ENCODE measurements around the gene DDX4.
"Not testable (repeated sequence)": the region's sequence is repeated elsewhere in the genome, so short reads cannot be mapped to it uniquely, and the experiment has no call there.

DDX4 gene

DNA sequence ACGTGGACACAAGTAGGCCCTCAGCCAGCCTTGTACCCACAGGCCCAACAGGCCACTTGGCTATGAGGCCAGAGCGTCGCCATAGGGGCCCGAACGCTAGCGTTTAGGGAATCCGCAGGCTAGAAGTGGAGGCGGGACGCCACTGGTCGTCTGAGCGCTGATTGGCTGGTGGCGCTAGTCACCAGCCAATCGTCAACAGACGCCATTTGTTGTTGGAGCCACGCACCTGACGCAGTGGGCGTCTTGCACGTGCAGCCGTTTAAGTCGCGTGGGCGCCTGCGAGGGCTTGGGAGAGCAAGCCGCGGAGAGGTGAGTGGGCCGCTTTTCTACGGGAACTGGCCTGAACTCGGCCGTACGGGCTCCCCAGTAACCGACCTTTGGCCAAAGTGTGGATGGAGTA, at the start of gene DDX4:
Gene DDX4 (plus strand): TSS at position 269 of the 400 bp plus-strand sequence. CDS start 903 bp downstream, outside the sequence.
- Histone ChIP-seq H3K4me1 (ENCODE audit: insufficient read depth, low read length) (peaks cover 1% of the 10 kb centered on the region), H3K9ac (ENCODE audit: low read depth, low read length) (no peak within 1 kb of the TSS), H3K36me3 (ENCODE audit: insufficient read depth, low read length) (no peaks in the 10 kb centered on the region), H3K9me3 (ENCODE audit: control insufficient read depth, insufficient read depth, low read length) (no peaks in the 10 kb centered on the region)

DNA sequence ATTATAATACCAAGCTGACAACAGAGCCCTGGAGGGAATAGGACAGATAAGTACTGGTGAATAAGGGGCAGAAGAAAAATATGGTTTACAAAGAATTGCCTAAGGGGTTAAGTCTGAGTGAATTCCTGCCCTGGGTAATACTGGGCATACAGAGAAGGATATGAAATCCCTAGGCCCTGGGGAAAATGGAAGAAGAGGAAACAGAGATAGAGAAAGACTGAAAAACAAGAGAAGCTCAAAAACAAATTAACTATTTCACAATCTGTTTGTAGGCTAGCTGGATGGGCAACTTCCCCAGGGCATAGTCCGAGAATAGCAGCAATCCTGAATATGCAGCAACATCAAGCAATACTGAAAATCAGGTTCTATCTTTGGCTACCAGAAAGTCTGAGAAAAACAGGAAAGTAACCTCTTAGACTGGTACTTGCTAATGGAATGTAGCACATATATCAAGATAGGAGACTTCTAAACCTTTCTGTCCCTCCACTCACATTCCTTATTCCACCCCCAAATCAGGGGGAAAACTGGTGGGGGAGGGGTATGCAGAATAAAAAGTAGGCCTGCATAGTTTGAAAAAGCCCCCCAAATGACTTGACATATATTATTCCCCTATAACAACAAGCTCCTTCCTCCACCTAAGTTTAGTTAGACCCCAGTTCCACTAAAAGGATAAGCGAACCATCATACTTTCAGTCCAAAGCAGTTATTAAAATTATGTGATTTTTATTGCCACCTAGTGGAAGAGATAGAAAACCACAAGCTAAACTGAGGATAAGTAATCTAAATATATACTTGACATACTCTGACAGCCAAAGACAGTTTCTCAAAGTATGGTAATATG, 46.4 kb upstream of the DDX4 start:
- H3K9ac ChIP-seq (ENCODE audit: low read depth, low read length): no peak overlapping the region
- no peaks in the 10 kb centered on the region for H3K9me3 ChIP-seq (ENCODE audit: control insufficient read depth, insufficient read depth, low read length)
- H3K4me1 ChIP-seq (ENCODE audit: insufficient read depth, low read length): peaks cover 10% of the 10 kb centered on the region
- H3K36me3 ChIP-seq (ENCODE audit: insufficient read depth, low read length): no peaks in the 10 kb centered on the region

DNA sequence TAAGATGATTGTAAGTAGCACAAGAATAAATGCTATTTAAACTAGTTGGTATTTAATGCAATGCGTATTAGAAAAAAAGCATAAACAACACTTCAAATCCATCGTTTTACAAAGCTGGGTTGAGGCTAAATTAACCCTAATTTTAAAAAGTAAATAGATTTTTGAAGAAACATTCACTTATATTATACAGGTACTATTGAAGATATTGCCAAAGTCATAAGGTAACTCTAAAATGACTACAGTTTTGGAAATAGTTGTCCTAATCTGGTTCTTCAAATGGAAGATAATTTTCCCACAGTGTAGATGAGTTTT, 45.8 kb upstream of the DDX4 start:
- no peaks in the 10 kb centered on the region for H3K9me3 ChIP-seq (ENCODE audit: control insufficient read depth, insufficient read depth, low read length)
- no peak overlapping the region for H3K9ac ChIP-seq (ENCODE audit: low read depth, low read length)
- no peaks in the 10 kb centered on the region for H3K36me3 ChIP-seq (ENCODE audit: insufficient read depth, low read length)
- peaks cover 10% of the 10 kb centered on the region for H3K4me1 ChIP-seq (ENCODE audit: insufficient read depth, low read length)

DNA sequence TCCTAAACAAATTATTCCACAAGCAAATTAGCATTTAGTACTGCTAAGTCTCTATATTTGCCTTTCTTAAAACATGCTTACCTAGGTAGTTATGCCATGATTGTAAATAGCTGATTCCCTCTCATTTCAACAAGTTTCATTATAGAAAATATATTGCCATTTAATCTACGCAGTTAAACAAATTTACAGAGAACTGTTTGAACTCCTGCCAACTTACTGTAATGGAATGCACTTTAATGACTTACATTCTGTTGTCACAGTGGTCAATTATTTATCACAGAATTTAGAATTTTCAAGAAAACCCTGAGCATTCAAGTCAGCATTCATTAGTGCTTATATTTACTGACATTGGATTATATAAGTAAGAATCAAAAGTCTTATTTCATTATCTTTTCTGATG, 45.4 kb upstream of the DDX4 start:
- H3K9me3 ChIP-seq (ENCODE audit: control insufficient read depth, insufficient read depth, low read length): no peaks in the 10 kb centered on the region
- H3K36me3 ChIP-seq (ENCODE audit: insufficient read depth, low read length): no peaks in the 10 kb centered on the region
- H3K4me1 ChIP-seq (ENCODE audit: insufficient read depth, low read length): peaks cover 10% of the 10 kb centered on the region
- H3K9ac ChIP-seq (ENCODE audit: low read depth, low read length): no peak overlapping the region

DNA sequence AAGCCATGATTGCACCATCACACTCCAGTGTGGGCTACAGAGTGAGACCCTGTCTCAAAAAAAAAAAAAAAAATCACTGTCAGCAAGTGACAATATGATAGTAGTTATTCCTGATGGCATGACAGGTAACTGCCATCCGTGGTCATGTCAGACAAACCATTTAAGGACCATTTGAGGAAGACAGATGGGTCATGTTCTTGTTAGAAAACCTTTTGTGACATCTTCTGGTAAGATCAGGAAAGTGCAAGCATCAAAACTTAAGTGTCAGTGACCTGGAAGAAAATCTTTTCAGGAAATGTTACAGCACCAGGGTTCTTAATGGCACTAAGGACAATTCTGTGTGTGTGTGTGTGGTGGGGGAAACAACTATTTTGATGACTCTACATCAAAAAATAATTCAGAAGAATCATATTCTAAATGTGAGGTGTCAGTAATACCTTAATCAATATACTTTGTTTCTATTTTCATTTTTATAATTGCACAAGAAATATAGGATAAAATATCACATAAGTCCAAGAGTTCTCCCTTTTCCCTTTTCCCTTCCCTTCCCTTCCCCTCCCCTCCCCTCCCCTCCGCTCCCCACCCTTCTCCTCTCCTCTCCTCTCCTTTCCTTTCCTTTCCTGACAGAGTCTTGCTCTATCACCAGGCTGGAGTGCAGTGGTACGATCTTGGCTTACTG, 43.6 kb upstream of the DDX4 start:
- Histone ChIP-seq H3K9ac (ENCODE audit: low read depth, low read length) (no peak overlapping the region), H3K9me3 (ENCODE audit: control insufficient read depth, insufficient read depth, low read length) (peaks cover 3% of the 10 kb centered on the region; the same call in 1 of the 2 replicates), H3K36me3 (ENCODE audit: insufficient read depth, low read length) (no peaks in the 10 kb centered on the region; the same call in 1 of the 2 replicates), H3K4me1 (ENCODE audit: insufficient read depth, low read length) (peaks cover 10% of the 10 kb centered on the region)

DNA sequence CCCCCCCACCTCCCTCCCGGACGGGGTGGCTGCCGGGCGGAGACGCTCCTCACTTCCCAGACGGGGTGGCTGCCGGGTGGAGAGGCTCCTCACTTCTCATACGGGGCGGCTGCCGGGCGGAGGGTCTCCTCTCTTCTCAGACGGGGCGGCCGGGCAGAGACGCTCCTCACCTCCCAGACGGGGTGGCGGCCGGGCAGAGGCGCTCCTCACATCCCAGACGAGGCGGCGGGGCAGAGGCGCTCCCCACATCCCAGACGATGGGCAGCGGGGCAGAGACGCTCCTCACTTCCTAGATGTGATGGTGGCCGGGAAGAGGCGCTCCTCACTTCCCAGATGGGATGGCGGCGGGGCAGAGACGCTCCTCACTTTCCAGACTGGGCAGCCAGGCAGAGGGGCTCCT, 41.2 kb upstream of the DDX4 start:
- H3K9ac ChIP-seq (ENCODE audit: low read depth, low read length); H3K36me3 ChIP-seq (ENCODE audit: insufficient read depth, low read length); H3K9me3 ChIP-seq (ENCODE audit: control insufficient read depth, insufficient read depth, low read length); H3K4me1 ChIP-seq (ENCODE audit: insufficient read depth, low read length): not testable (repeated sequence)

DNA sequence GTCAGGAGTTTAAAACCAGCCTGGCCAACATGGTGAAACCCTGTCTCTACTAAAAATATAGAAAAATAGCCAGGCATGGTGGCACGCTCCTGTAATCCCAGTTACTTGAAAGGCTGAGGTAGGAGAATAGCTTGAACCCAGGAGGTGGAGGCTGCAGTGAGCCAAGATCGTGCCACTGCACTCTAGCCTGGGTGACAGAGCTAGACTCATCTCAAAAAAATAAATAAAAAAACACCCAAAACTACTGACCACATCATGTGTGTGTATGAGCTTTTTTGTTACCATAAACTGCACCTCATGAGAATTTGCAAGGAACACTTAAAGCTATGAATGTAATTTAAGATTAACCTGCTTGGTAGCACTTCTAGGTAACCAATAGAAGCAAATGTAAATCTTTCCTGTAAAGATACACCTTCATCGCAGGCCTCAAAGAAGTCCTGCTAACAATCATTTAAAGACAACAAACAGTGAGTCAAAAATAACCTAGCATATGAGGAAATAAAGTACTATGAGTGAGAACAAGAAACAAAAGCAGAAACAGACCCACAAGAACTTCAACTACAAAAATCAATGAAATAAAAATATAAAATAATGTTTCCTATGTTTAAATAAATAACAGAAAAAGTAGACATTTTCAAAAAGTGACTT, 38.7 kb upstream of the DDX4 start:
- H3K9me3 ChIP-seq (ENCODE audit: control insufficient read depth, insufficient read depth, low read length): peaks cover 3% of the 10 kb centered on the region; the same call in 1 of the 2 replicates
- no peaks in the 10 kb centered on the region for H3K4me1 ChIP-seq (ENCODE audit: insufficient read depth, low read length)
- no peak overlapping the region for H3K9ac ChIP-seq (ENCODE audit: low read depth, low read length)
- no peaks in the 10 kb centered on the region; the same call in 1 of the 2 replicates for H3K36me3 ChIP-seq (ENCODE audit: insufficient read depth, low read length)

DNA sequence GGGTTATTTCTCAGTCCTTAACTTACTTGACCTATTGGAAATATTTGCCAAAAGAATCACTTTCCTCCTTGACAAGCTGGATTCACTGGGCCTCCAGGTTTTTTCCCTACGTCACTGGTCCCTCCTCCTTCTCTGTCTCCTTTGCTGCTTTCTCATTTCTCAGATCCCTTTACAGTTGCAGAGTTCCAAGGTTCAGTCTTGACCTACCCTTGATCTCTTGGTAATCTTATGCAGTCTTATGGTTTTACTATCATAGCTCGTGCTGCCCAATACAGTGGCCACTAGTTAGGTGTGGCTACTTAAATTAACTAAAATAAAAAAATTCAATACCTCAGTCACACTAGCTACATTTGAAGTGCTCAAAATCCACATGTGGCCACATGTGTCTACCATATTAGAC, 37.1 kb upstream of the DDX4 start:
- peaks cover 3% of the 10 kb centered on the region; the same call in 1 of the 2 replicates for H3K9me3 ChIP-seq (ENCODE audit: control insufficient read depth, insufficient read depth, low read length)
- no peak overlapping the region for H3K9ac ChIP-seq (ENCODE audit: low read depth, low read length)
- no peaks in the 10 kb centered on the region; the same call in 1 of the 2 replicates for H3K36me3 ChIP-seq (ENCODE audit: insufficient read depth, low read length)
- no peaks in the 10 kb centered on the region for H3K4me1 ChIP-seq (ENCODE audit: insufficient read depth, low read length)

DNA sequence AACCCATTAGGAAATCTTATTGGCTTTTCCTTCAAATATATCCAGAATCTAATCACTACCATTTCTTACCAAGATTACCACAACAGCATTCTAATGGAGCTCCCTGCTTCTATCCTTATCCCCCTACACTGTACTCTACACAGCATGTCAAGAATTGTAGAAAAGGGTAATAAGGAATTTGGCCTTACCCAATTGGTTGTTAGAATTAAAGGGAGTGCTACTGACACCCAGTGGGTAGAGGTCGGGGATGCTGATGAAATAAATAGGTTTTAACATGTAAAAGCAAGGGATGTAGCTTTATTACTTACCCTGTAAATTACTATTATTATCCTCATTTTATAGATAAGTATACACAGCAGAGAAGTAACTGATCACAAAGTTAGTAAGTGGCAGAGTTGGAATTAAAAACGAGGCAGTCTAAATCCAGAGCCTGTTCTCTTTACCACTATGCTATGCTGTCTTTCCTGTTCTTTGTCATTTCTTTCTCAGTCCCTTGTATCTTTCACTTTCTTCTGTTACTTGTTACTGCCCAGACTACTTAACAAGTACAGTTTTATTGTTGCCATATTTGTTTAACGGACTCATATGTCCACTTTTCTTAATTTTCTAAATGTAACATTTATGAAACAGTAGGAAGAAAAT, 36.3 kb upstream of the DDX4 start:
- Histone ChIP-seq H3K9ac (ENCODE audit: low read depth, low read length) (no peak overlapping the region), H3K9me3 (ENCODE audit: control insufficient read depth, insufficient read depth, low read length) (peaks cover 3% of the 10 kb centered on the region; the same call in 1 of the 2 replicates), H3K36me3 (ENCODE audit: insufficient read depth, low read length) (no peaks in the 10 kb centered on the region; the same call in 1 of the 2 replicates), H3K4me1 (ENCODE audit: insufficient read depth, low read length) (no peaks in the 10 kb centered on the region)

DNA sequence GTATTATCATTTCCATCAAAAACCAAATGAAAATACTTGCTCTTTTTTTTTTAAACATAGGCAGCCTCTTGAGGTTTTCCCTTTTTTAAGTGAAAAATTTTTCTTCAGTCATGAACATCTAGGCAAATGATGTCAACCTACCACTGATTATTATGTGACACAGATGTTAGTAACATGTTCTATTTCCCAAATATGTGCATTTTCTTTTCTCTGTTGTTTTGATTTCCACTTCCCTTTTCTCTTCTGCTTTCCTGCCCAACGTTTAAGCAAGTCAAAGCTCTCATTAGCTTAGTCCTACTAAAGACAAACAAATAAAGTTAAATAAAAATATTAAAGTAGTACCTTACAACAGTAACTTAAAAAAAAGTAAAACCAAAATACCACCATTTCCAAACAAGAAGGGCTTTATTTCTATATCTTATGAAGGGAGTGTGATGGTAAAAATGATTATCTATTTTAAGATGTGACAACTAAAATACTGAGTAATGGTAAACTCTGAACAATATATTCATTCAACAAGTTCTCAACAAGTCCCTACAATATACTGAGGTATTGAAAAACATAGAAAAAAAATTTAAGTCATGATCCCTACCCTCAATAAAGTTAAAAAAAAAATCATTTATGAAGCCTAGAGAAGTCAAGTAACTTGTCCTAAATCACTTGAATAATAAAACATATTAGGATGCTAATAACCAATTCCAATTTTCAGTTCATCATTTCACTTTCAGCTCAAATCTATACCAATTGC, 35.1 kb upstream of the DDX4 start:
- H3K4me1 ChIP-seq (ENCODE audit: insufficient read depth, low read length): no peaks in the 10 kb centered on the region

DNA sequence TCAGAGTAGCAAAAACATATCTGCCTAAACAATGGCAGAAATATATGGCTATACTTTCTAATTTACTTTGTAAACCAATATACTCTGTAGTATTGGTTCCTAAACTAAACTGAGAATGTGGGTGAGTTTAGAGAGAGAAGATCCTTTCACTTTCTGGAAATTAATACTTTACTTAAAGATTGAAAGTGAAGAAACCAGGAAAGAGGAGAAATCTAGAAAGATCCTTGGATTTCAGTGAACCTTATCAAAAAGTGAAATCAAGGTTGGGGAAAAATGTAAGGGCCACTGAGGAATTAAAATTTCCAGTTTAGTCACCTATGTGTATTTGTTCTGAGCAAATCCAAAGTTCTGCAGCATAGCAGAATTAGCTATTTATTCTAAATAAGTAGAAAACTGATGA, 31.6 kb upstream of the DDX4 start:
- H3K36me3 ChIP-seq (ENCODE audit: insufficient read depth, low read length): no peaks in the 10 kb centered on the region; the same call in 1 of the 2 replicates
- no peaks in the 10 kb centered on the region for H3K9me3 ChIP-seq (ENCODE audit: control insufficient read depth, insufficient read depth, low read length)
- no peak overlapping the region for H3K9ac ChIP-seq (ENCODE audit: low read depth, low read length)
- H3K4me1 ChIP-seq (ENCODE audit: insufficient read depth, low read length): no peaks in the 10 kb centered on the region

More for the DNA sequence above, 35.1 kb upstream of the DDX4 start:
- H3K36me3 ChIP-seq (ENCODE audit: insufficient read depth, low read length): no peaks in the 10 kb centered on the region; the same call in 1 of the 2 replicates
- no peak overlapping the region for H3K9ac ChIP-seq (ENCODE audit: low read depth, low read length)
- H3K9me3 ChIP-seq (ENCODE audit: control insufficient read depth, insufficient read depth, low read length): peaks cover 2% of the 10 kb centered on the region; the same call in 1 of the 2 replicates

DNA sequence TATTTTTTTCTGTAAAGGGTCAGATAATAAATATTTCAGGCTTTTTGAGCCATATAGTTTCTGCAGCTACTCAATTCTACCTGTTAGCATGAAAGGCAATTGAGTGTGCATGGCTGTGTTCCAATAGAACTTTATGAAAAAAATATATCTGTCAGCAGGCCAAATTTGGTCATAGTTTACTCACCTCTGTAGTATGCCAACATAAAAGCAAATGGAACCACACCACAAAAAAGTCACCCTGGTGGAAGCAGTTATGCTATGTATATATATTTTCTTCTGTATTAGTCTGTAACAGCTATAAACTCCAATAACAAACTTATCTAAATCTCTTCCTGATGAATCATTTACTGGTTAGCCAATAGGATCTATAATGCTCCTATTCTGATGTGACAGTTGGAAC, 29.1 kb upstream of the DDX4 start:
- no peaks in the 10 kb centered on the region for H3K9me3 ChIP-seq (ENCODE audit: control insufficient read depth, insufficient read depth, low read length)
- H3K4me1 ChIP-seq (ENCODE audit: insufficient read depth, low read length): no peaks in the 10 kb centered on the region
- H3K9ac ChIP-seq (ENCODE audit: low read depth, low read length): no peak overlapping the region
- H3K36me3 ChIP-seq (ENCODE audit: insufficient read depth, low read length): no peaks in the 10 kb centered on the region; the same call in 1 of the 2 replicates

DNA sequence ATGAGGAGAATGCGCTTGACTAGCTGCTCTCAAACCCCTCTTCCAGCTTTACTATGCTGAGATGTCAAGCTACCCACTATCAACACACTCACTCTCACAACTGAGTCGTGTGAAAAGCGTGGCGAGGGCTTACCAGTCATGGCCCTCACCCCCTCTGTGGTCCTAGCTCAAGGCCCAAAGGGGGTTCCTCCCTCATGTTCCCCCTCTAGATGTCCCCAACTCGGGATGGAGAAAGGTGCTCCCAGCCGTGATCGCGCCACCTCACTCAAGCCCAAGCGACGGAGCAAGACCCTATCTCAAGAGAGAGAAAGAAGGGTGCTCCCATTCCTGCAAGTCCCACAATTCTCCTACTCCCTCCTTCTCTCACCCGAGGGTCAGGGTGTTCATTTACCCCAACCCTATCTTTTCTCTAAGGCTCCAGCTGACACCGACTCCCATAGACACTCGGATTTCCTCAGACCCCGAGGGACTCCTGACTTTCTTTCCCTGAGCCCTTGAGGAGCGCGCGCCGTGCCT, 26.3 kb upstream of the DDX4 start:
- H3K9ac ChIP-seq (ENCODE audit: low read depth, low read length): peak overlapping the region; percentile 92
- H3K36me3 ChIP-seq (ENCODE audit: insufficient read depth, low read length): no peaks in the 10 kb centered on the region; the same call in 1 of the 2 replicates
- H3K4me1 ChIP-seq (ENCODE audit: insufficient read depth, low read length): no peaks in the 10 kb centered on the region
- no peaks in the 10 kb centered on the region for H3K9me3 ChIP-seq (ENCODE audit: control insufficient read depth, insufficient read depth, low read length)

All from ES-I3 (cell line).